Muscle of arm (tissue), 12 donors: ENCODE measurements around the gene GIPC1. TPM values are rescaled to one million over a fixed set of nuclear protein-coding genes. Genes with fewer than 3 reads are reported as not detected.
A peak's percentile ranks its signal among the peaks of the same experiment; 100 is the strongest.
"Not testable (repeated sequence)": the region's sequence is repeated elsewhere in the genome, so short reads cannot be mapped to it uniquely, and the experiment has no call there.

ENCODE experiments used
- DNase-seq: peaks from one replicate; pipeline ENCODE4 v3.0.0-alpha.2; 2013
- polyA plus RNA-seq, 12 donors: library from polyadenylated mRNA; unstranded; fragments of 120-200 nt; gene quantifications; one replicate each; pipeline ENCODE4 v1.2.1, GENCODE V29; 2013; ENCODE audit not compliant: insufficient read length in 12 of 12

GIPC1 gene
- polyA plus RNA-seq, 12 donors: 28.6 to 60.6 (median 38.0) TPM; not detected in 1

- DNase-seq: no peak
These were observed 21.8 kb downstream of the GIPC1 start for GRCh38 chr19:14473978-14474578.

GRCh38 chr19:14473073-14473977 is 22.6 kb downstream of the GIPC1 start:
- no peak for DNase-seq

GRCh38 chr19:14472202-14472938 is 23.6 kb downstream of the GIPC1 start:
- peak; percentile 69 for DNase-seq

GRCh38 chr19:14471436-14472187 is 24.3 kb downstream of the GIPC1 start:
- no peak for DNase-seq

- no peak for DNase-seq
These were observed 25.7 kb downstream of the GIPC1 start for GRCh38 chr19:14470031-14470876.

GRCh38 chr19:14467816-14468215 is 28.1 kb downstream of the GIPC1 start:
- DNase-seq: no peak

GRCh38 chr19:14467391-14467790 is 28.5 kb downstream of the GIPC1 start:
- no peak for DNase-seq

GRCh38 chr19:14463747-14464146 is 32.2 kb downstream of the GIPC1 start:
- no peak for DNase-seq

GRCh38 chr19:14462401-14462800 is 33.5 kb downstream of the GIPC1 start:
- DNase-seq: not testable (repeated sequence)

GRCh38 chr19:14460935-14461334 is 35.0 kb downstream of the GIPC1 start:
- no peak for DNase-seq

- no peak for DNase-seq
These were observed 36.2 kb downstream of the GIPC1 start for GRCh38 chr19:14459703-14460102.

GRCh38 chr19:14452303-14452702 is 43.6 kb downstream of the GIPC1 start:
- DNase-seq: not testable (repeated sequence)

GRCh38 chr19:14450876-14451275 is 45.1 kb downstream of the GIPC1 start:
- DNase-seq: no peak

GRCh38 chr19:14450168-14450874 is 45.6 kb downstream of the GIPC1 start:
- DNase-seq: no peak

GRCh38 chr19:14449321-14449720 is 46.6 kb downstream of the GIPC1 start:
- no peak for DNase-seq

- no peak for DNase-seq
These were observed 49.4 kb downstream of the GIPC1 start for GRCh38 chr19:14446336-14447036.

GRCh38 chr19:14443632-14444216 is 52.2 kb downstream of the GIPC1 start:
- no peak for DNase-seq

GRCh38 chr19:14442891-14443631 is 52.9 kb downstream of the GIPC1 start:
- no peak for DNase-seq
